PFSK-1 (cell line): ENCODE data around the gene CD300LB.

ENCODE experiments used
- FOXP2 ChIP-seq: optimal IDR thresholded peaks from 2 replicates; pipeline ENCODE3; 2011; ENCODE audit warnings: borderline replicate concordance, control low read depth, inconsistent platforms; ENCODE audit not compliant: insufficient read depth; ENCODE audit errors: extremely low read length, extremely low read depth
- POLR2AphosphoS5 ChIP-seq: IDR thresholded peaks from 2 replicates; pipeline ENCODE4 v1.6.1; 2012; ENCODE audit warnings: low read depth, mild to moderate bottlenecking, control low read depth, low read length, moderate library complexity
- SIN3A ChIP-seq: IDR thresholded peaks from 2 replicates; pipeline ENCODE4 v1.6.1; 2012; ENCODE audit warnings: mild to moderate bottlenecking, low read length, moderate library complexity, borderline replicate concordance; ENCODE audit not compliant: insufficient read depth
- TAF1 ChIP-seq: IDR thresholded peaks from 2 replicates; pipeline ENCODE4 v1.6.1; 2012; ENCODE audit warnings: low read length, control low read depth, borderline replicate concordance; ENCODE audit not compliant: insufficient read depth
- TF ChIP-seq, protein P1 (sequence below), 2 experiments: IDR thresholded peaks; 2 replicates each; pipeline versions ENCODE4 v1.6.1 to v1.8.0; 2011 to 2012; ENCODE audit warnings: low read depth in 2 of 2, low read length in 2 of 2, control low read depth in 1 of 2, inconsistent platforms in 1 of 2, mild to moderate bottlenecking in 1 of 2, moderate library complexity in 1 of 2; ENCODE audit not compliant: insufficient read depth in 1 of 2

Gene CD300LB

DNA sequence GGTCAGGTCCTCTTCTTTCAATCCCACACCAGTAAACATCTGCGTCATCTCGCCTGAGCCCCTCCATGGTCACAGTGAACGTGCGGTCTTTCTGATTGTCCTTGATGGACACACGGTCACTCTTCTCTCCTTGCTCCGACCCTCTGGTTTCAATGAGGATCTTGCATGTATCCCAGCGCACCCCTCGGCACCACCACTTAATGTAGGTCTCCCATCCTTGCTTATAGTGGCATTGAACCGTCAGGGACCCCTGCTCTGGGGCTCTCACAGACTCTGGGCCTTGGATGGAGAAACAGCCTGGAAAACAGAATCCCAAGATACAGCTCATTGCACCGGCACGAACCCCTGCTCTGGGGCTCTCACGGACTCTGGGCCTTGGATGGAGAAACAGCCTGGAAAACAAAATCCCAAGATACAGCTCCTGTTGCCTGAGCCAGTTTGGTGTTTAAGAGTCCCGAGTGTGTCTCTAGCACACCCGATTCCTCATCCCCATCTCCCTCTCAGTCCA lies 5.4 kb downstream of the CD300LB start:
- TF ChIP-seq TAF1, result no peak
- TF ChIP-seq FOXP2, result no peak
- TF ChIP-seq SIN3A, result no peak
- TF ChIP-seq POLR2AphosphoS5, result no peak
- TF ChIP-seq, protein P1, sequence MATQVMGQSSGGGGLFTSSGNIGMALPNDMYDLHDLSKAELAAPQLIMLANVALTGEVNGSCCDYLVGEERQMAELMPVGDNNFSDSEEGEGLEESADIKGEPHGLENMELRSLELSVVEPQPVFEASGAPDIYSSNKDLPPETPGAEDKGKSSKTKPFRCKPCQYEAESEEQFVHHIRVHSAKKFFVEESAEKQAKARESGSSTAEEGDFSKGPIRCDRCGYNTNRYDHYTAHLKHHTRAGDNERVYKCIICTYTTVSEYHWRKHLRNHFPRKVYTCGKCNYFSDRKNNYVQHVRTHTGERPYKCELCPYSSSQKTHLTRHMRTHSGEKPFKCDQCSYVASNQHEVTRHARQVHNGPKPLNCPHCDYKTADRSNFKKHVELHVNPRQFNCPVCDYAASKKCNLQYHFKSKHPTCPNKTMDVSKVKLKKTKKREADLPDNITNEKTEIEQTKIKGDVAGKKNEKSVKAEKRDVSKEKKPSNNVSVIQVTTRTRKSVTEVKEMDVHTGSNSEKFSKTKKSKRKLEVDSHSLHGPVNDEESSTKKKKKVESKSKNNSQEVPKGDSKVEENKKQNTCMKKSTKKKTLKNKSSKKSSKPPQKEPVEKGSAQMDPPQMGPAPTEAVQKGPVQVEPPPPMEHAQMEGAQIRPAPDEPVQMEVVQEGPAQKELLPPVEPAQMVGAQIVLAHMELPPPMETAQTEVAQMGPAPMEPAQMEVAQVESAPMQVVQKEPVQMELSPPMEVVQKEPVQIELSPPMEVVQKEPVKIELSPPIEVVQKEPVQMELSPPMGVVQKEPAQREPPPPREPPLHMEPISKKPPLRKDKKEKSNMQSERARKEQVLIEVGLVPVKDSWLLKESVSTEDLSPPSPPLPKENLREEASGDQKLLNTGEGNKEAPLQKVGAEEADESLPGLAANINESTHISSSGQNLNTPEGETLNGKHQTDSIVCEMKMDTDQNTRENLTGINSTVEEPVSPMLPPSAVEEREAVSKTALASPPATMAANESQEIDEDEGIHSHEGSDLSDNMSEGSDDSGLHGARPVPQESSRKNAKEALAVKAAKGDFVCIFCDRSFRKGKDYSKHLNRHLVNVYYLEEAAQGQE (IDR thresholded peaks at IDR 0.05; ENCODE audit: insufficient read depth in 1 of 2, low read depth in 2 of 2, low read length in 2 of 2), result no peak

- no peak for TF ChIP-seq TAF1
- TF ChIP-seq SIN3A, result no peak
- no peak for TF ChIP-seq FOXP2
- TF ChIP-seq POLR2AphosphoS5, result no peak
- TF ChIP-seq, protein P1 (IDR thresholded peaks at IDR 0.05; ENCODE audit: insufficient read depth in 1 of 2, low read depth in 2 of 2, low read length in 2 of 2), result no peak
Observed at GRCh38 chr17:74525465-74525725, 5.9 kb downstream of the CD300LB start.

- TF ChIP-seq FOXP2 (no peak), TAF1 (no peak), SIN3A (no peak), POLR2AphosphoS5 (no peak)
- TF ChIP-seq, protein P1 (IDR thresholded peaks at IDR 0.05; ENCODE audit: insufficient read depth in 1 of 2, low read depth in 2 of 2, low read length in 2 of 2), result no peak
Observed at GRCh38 chr17:74524653-74525464, 6.4 kb downstream of the CD300LB start.

DNA sequence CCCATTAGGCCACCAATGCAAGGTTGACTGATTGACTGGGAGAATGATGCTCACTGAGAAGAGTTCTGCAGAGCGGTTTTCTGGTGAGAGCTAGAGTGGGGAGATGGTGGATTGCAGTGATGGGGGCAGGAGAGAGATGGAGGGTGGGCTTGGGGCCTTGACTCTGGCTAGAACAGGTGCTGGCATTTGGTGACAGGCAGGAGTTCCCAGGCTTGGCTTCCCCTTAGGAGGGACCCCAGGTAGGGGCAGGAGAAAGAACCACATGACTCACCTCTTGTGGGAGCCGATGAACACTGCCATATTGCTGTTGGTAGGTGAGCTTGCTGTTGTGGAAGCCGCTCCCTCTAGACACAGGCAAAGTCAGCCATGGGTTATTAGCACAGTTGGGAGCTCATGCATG lies 8.0 kb downstream of the CD300LB start:
- TF ChIP-seq, protein P1 (IDR thresholded peaks at IDR 0.05; ENCODE audit: insufficient read depth in 1 of 2, low read depth in 2 of 2, low read length in 2 of 2), result no peak
- TF ChIP-seq SIN3A, result no peak
- no peak for TF ChIP-seq TAF1
- no peak for TF ChIP-seq FOXP2
- TF ChIP-seq POLR2AphosphoS5, result no peak
